Mesodermal cell (in vitro differentiated cells): ENCODE measurements around the gene RTL10.

Experiments used
- H3K27ac ChIP-seq: 2 replicates; pipeline ENCODE4 v1.7.0; 2013; ENCODE audit warnings: mild to moderate bottlenecking, low read depth, low read length, moderate library complexity; ENCODE audit not compliant: severe bottlenecking
- H3K36me3 ChIP-seq: 2 replicates; pipeline ENCODE4 v1.7.1; 2013; ENCODE audit warnings: mild to moderate bottlenecking, low read length, moderate library complexity; ENCODE audit not compliant: control insufficient read depth, insufficient read depth
- H3K4me1 ChIP-seq: one replicate; pipeline ENCODE4 v1.7.1; 2013; ENCODE audit warnings: mild to moderate bottlenecking, low read length; ENCODE audit not compliant: insufficient read depth, control insufficient read depth, poor library complexity, severe bottlenecking
- H3K4me3 ChIP-seq: 2 replicates; pipeline ENCODE4 v1.7.0; 2013; ENCODE audit warnings: low read length, control low read depth, mild to moderate bottlenecking; ENCODE audit not compliant: insufficient read depth, poor library complexity, severe bottlenecking; ENCODE audit errors: extremely low read depth
- H3K9me3 ChIP-seq: 2 replicates; pipeline ENCODE4 v1.7.1; 2013; ENCODE audit warnings: mild to moderate bottlenecking, low read length, moderate library complexity; ENCODE audit not compliant: control insufficient read depth
- WGBS, 2 experiments: methylation state at CpG; one replicate each; pipeline ENCODE4 v1.1.5; 2013; ENCODE audit warnings: missing lambda C conversion rate in 2 of 2; ENCODE audit not compliant: insufficient coverage in 2 of 2; 5-methylcytosine and 5-hydroxymethylcytosine counted together

Gene RTL10

DNA sequence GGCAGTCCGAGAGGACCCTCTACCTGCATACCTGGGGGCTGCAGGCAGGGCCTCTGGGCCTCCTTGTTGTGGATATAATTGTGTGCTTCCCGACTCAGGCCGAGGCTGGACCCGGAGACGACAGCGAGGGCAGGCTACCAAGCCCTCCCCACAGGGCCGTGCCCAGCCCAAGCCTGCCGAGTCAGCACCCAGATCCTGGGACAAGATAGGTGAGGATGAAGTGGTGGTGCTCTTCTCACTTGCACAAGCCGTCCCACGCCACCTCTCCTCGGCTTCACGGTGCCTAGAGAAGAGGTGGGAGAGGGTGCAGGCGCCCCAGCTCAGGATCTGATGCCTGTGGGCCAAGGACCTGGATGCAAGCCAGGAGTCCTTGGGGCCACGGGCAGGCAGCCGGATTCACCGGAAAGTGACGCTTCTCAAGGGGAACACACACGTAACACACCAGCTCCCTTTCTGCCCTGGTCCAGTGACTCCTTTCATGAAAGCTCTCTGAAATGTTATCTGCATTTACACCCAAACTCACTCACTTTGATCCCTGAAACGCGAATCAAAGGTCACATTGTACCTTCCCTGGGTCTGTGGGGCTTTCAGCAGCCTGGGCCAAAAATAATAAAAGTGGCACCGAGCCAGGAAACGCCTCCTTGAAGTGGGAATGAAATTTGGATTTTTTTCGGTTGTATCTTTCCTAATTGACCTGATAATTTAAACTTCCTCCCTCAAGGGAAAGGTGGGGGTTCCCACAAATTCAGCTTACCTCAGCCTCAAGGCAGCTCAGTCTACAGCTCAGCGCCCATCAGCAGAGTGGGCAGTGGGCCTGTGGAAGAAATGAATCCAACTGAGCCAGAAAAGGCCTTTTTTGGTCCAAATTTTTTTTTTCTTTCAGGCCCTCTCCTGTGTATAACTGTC, 1.1 kb upstream of the RTL10 start:
- Histone ChIP-seq H3K27ac (peak overlapping the region; percentile 67), H3K9me3 (no peaks in the 10 kb centered on the region), H3K4me3 (peak overlapping the region; percentile 89), H3K4me1 (peaks cover 32% of the 10 kb centered on the region), H3K36me3 (peaks cover 26% of the 10 kb centered on the region)
- 44 to 69% methylated on average over 15 to 22 of the region's 24 CpGs for WGBS, 2 experiments

- peaks cover 48% of the 10 kb centered on the region for H3K4me1 ChIP-seq
- peak overlapping the region; percentile 89 for H3K4me3 ChIP-seq
- H3K27ac ChIP-seq: peak overlapping the region; percentile 53
- WGBS, 2 experiments: 3% methylated on average over 41 to 45 of the region's 49 CpGs
- H3K9me3 ChIP-seq: no peaks in the 10 kb centered on the region
- H3K36me3 ChIP-seq: peaks cover 41% of the 10 kb centered on the region
Measured at GRCh38 chr22:19853879-19854777, 546 bp downstream of the RTL10 start.

GRCh38 chr22:19853058-19853878, 1.4 kb downstream of the RTL10 start:
- H3K36me3 ChIP-seq: peaks cover 49% of the 10 kb centered on the region
- H3K4me1 ChIP-seq: peaks cover 52% of the 10 kb centered on the region
- H3K27ac ChIP-seq: no peak overlapping the region
- 65 to 69% methylated on average over 9 to 11 of the region's 11 CpGs for WGBS, 2 experiments
- peak overlapping the region; percentile 89 for H3K4me3 ChIP-seq
- no peaks in the 10 kb centered on the region for H3K9me3 ChIP-seq

DNA sequence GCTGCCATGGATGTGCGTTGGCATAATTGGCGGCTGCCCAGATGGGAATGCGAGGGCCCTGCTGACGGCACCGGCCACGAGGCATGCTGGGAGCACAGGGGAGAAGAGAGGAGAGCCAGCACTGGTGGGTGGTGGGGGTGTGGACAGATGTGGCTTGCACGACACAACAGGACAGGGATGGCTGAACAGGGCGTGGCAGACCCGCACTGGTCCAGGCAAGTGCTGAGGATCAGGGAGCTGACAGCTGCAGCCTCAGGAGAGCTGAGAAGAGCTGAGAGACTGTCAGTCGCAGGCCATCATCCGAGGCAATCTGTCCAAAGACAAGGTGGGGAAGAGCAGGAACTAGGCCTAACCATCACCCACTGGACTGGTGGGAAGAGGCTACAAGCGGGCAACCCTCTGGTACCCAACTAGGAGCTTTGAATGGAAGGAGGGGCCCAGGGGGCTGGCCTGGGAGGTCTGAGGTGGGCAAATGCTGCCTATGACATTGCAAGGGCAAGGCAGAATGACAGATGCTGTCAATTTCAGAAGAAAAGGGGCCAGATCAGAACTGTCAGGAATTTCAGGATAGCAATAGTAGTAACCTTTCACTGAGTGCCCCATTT, 2.4 kb downstream of the RTL10 start:
- no peak overlapping the region for H3K4me3 ChIP-seq

GRCh38 chr22:19851291-19852176, 3.1 kb downstream of the RTL10 start:
- WGBS, 2 experiments: 94 to 98% methylated on average over 18 to 21 of the region's 21 CpGs
- H3K9me3 ChIP-seq: no peaks in the 10 kb centered on the region
- peaks cover 65% of the 10 kb centered on the region for H3K36me3 ChIP-seq
- H3K27ac ChIP-seq: no peak overlapping the region
- peaks cover 52% of the 10 kb centered on the region for H3K4me1 ChIP-seq
- H3K4me3 ChIP-seq: no peak overlapping the region

More for the DNA sequence above, 2.4 kb downstream of the RTL10 start:
- H3K36me3 ChIP-seq: peaks cover 59% of the 10 kb centered on the region
- peaks cover 52% of the 10 kb centered on the region for H3K4me1 ChIP-seq
- H3K27ac ChIP-seq: no peak overlapping the region
- 95% methylated on average over 10 of the region's 12 CpGs for WGBS, 2 experiments
- no peaks in the 10 kb centered on the region for H3K9me3 ChIP-seq

- WGBS, 2 experiments: 87 to 95% methylated on average over 9 of the region's 9 CpGs
Measured at GRCh38 chr22:19850763-19851109, 3.9 kb downstream of the RTL10 start.

DNA sequence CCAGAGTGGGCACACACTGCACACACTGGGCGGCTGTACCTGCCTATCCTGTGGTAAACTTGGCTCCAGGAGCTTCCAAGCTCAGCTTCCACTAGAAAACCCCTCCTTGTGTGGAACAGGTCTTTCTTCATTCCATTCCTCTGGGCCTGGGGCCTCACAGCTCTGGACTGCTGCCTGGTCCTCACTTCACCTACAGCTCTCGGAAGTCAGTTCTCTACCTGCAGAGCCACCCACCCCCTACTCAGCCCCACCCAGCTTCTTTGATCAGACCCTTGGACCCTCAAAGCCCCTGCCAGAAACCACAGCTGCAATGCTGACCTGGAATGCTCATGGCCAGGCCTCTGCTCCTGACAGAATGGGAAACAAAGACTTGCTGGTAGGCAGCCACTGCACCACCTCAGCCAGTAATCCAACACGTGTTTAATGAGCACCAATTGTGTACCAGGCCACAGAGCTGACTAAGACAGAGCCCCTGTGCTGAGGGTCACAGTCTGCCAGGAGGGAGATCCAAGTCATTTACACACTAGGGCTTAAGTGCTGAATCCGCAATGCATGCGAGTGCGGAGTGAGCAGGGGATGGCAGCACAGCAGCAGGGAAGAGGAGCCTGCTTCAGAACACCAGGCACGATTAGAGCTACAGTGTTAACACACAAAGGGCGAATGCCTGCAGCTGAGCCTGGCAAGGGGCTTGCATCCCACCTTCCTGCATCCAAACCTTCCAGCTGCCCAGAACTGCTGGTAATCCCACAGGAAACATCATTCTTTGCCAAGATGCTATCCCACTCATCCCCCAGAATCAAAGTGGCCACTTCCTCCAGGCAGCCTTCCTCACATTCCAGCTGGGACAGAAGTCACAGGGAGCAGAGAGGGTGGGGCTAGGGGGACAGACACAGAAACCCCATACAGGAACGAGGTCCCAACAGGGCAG, 4.6 kb downstream of the RTL10 start:
- H3K27ac ChIP-seq: no peak overlapping the region
- WGBS, 2 experiments: 93 to 94% methylated on average over 8 to 9 of the region's 9 CpGs
- peaks cover 46% of the 10 kb centered on the region for H3K4me1 ChIP-seq
- no peak overlapping the region for H3K4me3 ChIP-seq
- H3K36me3 ChIP-seq: peaks cover 65% of the 10 kb centered on the region
- no peaks in the 10 kb centered on the region for H3K9me3 ChIP-seq

More at GRCh38 chr22:19850763-19851109, 3.9 kb downstream of the RTL10 start:
- Histone ChIP-seq H3K36me3 (peaks cover 65% of the 10 kb centered on the region), H3K27ac (no peak overlapping the region), H3K4me1 (peaks cover 45% of the 10 kb centered on the region), H3K4me3 (no peak overlapping the region), H3K9me3 (no peaks in the 10 kb centered on the region)

DNA sequence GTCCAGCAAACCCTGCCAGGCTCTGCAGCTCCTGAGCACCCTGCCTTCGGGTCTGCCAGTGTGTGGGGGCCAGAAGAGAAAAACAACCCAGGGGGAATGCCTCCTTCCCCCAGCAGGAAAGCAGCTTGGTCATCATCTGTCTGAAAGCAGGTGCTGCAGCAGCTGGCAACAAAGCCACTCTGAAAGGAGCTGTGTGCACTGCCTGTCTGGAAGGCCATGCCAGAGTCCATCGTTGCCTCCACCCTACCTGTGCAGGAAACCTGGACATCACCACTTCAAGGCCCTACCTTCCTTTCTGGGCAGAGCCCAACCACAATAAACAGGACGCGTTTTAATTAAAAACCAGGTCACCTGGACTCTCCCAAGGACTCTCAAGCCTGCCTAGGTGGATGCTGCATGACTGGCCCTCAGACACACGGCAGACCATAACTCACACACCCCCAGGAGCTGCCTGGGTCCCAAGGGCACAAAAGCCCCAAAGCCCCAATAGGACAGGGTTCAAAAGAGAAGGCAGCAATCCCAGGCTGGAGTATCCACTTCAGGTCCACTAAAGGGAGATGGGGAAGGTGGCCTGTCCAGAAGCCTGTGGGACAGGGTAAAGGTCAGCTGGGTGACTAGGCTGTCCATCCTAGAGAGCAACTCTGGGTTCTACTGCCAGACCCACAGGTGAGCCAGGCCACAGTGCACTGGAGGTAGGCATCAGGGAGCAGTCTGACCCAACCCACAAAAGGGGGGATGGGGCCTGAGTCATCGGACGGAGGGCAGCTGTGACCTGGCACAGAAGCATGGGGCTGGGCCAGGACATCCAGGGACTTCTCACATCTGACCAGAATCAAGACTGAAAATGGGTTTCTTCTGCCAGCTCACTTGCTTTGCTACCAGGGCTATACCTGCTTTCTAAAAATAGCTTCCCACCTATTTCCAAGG, 6.1 kb downstream of the RTL10 start:
- no peak overlapping the region for H3K4me3 ChIP-seq
- no peak overlapping the region for H3K27ac ChIP-seq
- peaks cover 65% of the 10 kb centered on the region for H3K36me3 ChIP-seq
- no peaks in the 10 kb centered on the region for H3K9me3 ChIP-seq
- peaks cover 46% of the 10 kb centered on the region for H3K4me1 ChIP-seq
- WGBS, 2 experiments: 91 to 93% methylated on average over 6 to 7 of the region's 7 CpGs
